Body of pancreas (tissue), 4 donors: ENCODE measurements around the gene WWOX.

Experiments used
- POLR2A ChIP-seq, 3 donors: fragments of 450-650 bp; IDR thresholded peaks; one replicate each; pipeline ENCODE4 v1.6.1; 2016; ENCODE audit warnings: antibody characterized with exemption in 3 of 3, mild to moderate bottlenecking in 2 of 3
- TF ChIP-seq, protein P1 (sequence below), 7 experiments: fragments of 450-650 bp in 4 of 7; fragments of 200-600 bp in 3 of 7; sonication (generic) in 3 of 7; IDR thresholded peaks; one replicate each; pipeline ENCODE4 v1.5.1; 2016 to 2019; ENCODE audit warnings: antibody characterized with exemption in 7 of 7

DNA sequence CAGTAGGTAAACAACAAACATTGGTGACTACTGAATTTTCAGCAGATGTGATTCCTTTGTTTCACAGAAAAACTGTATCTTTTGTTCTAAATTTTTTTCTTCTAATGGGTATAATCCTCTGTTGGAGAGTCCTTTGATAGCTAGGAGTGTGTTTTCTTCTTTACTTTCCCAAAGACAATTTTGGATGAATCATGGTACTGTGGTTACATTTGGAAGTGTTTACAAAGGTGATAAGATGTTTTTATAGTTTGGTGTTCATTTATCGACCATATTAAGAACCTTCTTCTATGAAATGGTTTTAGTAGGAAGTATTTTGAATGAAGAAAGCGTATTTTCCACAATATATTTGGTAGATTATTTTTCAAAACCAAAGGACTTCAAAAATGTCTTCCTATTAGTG lies 333.7 kb downstream of the WWOX start:
- TF ChIP-seq, protein P1, sequence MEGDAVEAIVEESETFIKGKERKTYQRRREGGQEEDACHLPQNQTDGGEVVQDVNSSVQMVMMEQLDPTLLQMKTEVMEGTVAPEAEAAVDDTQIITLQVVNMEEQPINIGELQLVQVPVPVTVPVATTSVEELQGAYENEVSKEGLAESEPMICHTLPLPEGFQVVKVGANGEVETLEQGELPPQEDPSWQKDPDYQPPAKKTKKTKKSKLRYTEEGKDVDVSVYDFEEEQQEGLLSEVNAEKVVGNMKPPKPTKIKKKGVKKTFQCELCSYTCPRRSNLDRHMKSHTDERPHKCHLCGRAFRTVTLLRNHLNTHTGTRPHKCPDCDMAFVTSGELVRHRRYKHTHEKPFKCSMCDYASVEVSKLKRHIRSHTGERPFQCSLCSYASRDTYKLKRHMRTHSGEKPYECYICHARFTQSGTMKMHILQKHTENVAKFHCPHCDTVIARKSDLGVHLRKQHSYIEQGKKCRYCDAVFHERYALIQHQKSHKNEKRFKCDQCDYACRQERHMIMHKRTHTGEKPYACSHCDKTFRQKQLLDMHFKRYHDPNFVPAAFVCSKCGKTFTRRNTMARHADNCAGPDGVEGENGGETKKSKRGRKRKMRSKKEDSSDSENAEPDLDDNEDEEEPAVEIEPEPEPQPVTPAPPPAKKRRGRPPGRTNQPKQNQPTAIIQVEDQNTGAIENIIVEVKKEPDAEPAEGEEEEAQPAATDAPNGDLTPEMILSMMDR (IDR thresholded peaks at IDR 0.05), result no peak
- TF ChIP-seq POLR2A (IDR thresholded peaks at IDR 0.05), result no peak
